H9 (cell line): ENCODE data around the gene KLHL1. TPM values are rescaled to one million over a fixed set of nuclear protein-coding genes. Genes with fewer than 3 reads are reported as not detected.

Experiments
- DNase-seq: peaks from one replicate; pipeline ENCODE4 v3.0.0-alpha.2; 2017
- H2AFZ ChIP-seq: one replicate; pipeline ENCODE4 v1.6.1; 2013; ENCODE audit warnings: mild to moderate bottlenecking, low read length, control low read depth, moderate library complexity
- H2AK5ac ChIP-seq: 2 replicates; pipeline ENCODE4 v1.6.1; 2013; ENCODE audit warnings: low read length, control low read depth, mixed read lengths; ENCODE audit not compliant: insufficient read length
- H2BK120ac ChIP-seq: one replicate; pipeline ENCODE4 v1.6.1; 2013; ENCODE audit warnings: low read depth, mild to moderate bottlenecking, low read length, control low read depth, inconsistent platforms; ENCODE audit not compliant: poor library complexity, severe bottlenecking
- H2BK12ac ChIP-seq: 2 replicates; pipeline ENCODE4 v1.6.1; 2013; ENCODE audit warnings: low read length, control low read depth, mixed read lengths, low read depth; ENCODE audit not compliant: insufficient read length
- H2BK15ac ChIP-seq: 2 replicates; pipeline ENCODE4 v1.6.1; 2013; ENCODE audit warnings: low read depth, low read length, control low read depth
- H2BK20ac ChIP-seq: one replicate; pipeline ENCODE4 v1.6.1; 2013; ENCODE audit warnings: low read depth, mild to moderate bottlenecking, low read length, control low read depth, inconsistent platforms; ENCODE audit not compliant: poor library complexity, severe bottlenecking
- H2BK5ac ChIP-seq: 2 replicates; pipeline ENCODE4 v1.6.1; 2013; ENCODE audit warnings: low read length, control low read depth, mixed read lengths; ENCODE audit not compliant: insufficient read length
- H3K14ac ChIP-seq: 2 replicates; pipeline ENCODE4 v1.6.1; 2013; ENCODE audit warnings: low read length, control low read depth; ENCODE audit not compliant: insufficient read depth
- H3K18ac ChIP-seq: 2 replicates; pipeline ENCODE4 v1.6.1; 2013; ENCODE audit warnings: low read depth, mild to moderate bottlenecking, mixed read lengths, low read length, control low read depth; ENCODE audit not compliant: insufficient read length
- H3K23ac ChIP-seq: 2 replicates; pipeline ENCODE4 v1.6.1; 2013; ENCODE audit warnings: low read length, control low read depth, mixed read lengths, low read depth; ENCODE audit not compliant: insufficient read length
- H3K23me2 ChIP-seq: 2 replicates; pipeline ENCODE4 v1.6.1; 2013; ENCODE audit warnings: low read depth, mild to moderate bottlenecking, mixed read lengths, low read length, control low read depth; ENCODE audit not compliant: insufficient read length, poor library complexity, severe bottlenecking
- H3K27ac ChIP-seq: 2 replicates; pipeline ENCODE4 v1.5.1; 2013; ENCODE audit warnings: low read length, control low read depth, mixed read lengths, low read depth; ENCODE audit not compliant: insufficient read length
- H3K27me3 ChIP-seq: 2 replicates; pipeline ENCODE4 v1.6.1; 2013; ENCODE audit warnings: low read length, control low read depth, inconsistent platforms; ENCODE audit not compliant: insufficient read depth
- H3K4ac ChIP-seq: 2 replicates; pipeline ENCODE4 v1.6.1; 2013; ENCODE audit warnings: low read depth, mild to moderate bottlenecking, control low read depth, inconsistent platforms, low read length, moderate library complexity
- H3K4me1 ChIP-seq: 2 replicates; pipeline ENCODE4 v1.6.1; 2013; ENCODE audit warnings: low read length, control low read depth, inconsistent platforms; ENCODE audit not compliant: insufficient read depth
- H3K4me2 ChIP-seq: 2 replicates; pipeline ENCODE4 v1.6.1; 2013; ENCODE audit warnings: low read length, control low read depth, mixed read lengths; ENCODE audit not compliant: insufficient read length, insufficient read depth
- H3K56ac ChIP-seq: 2 replicates; pipeline ENCODE4 v1.6.1; 2013; ENCODE audit warnings: low read depth, mild to moderate bottlenecking, mixed read lengths, low read length, control low read depth; ENCODE audit not compliant: insufficient read length
- H3K79me1 ChIP-seq: 2 replicates; pipeline ENCODE4 v1.6.1; 2013; ENCODE audit warnings: low read depth, mild to moderate bottlenecking, moderate library complexity, low read length, control low read depth, inconsistent platforms; ENCODE audit not compliant: insufficient read depth, poor library complexity, severe bottlenecking
- H3K79me2 ChIP-seq: 2 replicates; pipeline ENCODE4 v1.6.1; 2013; ENCODE audit warnings: low read length, control low read depth, inconsistent platforms; ENCODE audit not compliant: insufficient read depth
- H3K9ac ChIP-seq: 2 replicates; pipeline ENCODE4 v1.6.1; 2013; ENCODE audit warnings: low read length, control low read depth, mixed read lengths; ENCODE audit not compliant: insufficient read length; ENCODE audit errors: extremely low read depth
- H3K9me3 ChIP-seq: one replicate; pipeline ENCODE4 v1.6.1; 2013; ENCODE audit warnings: low read depth, low read length, inconsistent platforms; ENCODE audit not compliant: control insufficient read depth
- H3T11ph ChIP-seq: one replicate; pipeline ENCODE4 v1.6.1; 2013; ENCODE audit warnings: mild to moderate bottlenecking, low read length, control low read depth, inconsistent platforms
- H4K20me1 ChIP-seq: one replicate; pipeline ENCODE4 v1.6.1; 2013; ENCODE audit not compliant: control insufficient read depth, insufficient read length, insufficient read depth
- H4K5ac ChIP-seq: 2 replicates; pipeline ENCODE4 v1.6.1; 2013; ENCODE audit warnings: low read depth, mild to moderate bottlenecking, mixed read lengths, low read length, control low read depth; ENCODE audit not compliant: insufficient read length
- H4K8ac ChIP-seq: replicated peaks from 2 replicates; pipeline ENCODE4 v1.6.1; 2013; ENCODE audit warnings: low read length, control low read depth, mixed read lengths, low read depth; ENCODE audit not compliant: insufficient read length
- H4K91ac ChIP-seq: 2 replicates; pipeline ENCODE4 v1.6.1; 2013; ENCODE audit warnings: low read depth, mild to moderate bottlenecking, moderate library complexity, mixed read lengths, low read length, control low read depth; ENCODE audit not compliant: insufficient read length
- H3K27ac Mint-ChIP-seq, 3 experiments: 2 replicates in 2 of 3; 3 replicates in 1 of 3; pipeline ENCODE4 v1.8.0; 2020 to 2021; ENCODE audit warnings: mixed read lengths in 3 of 3, mild to moderate bottlenecking in 1 of 3, moderate library complexity in 1 of 3
- H3K27me3 Mint-ChIP-seq: 2 replicates; pipeline ENCODE4 v1.8.0; 2021; ENCODE audit warnings: low read depth, mild to moderate bottlenecking, moderate library complexity, mixed read lengths
- H3K36me3 Mint-ChIP-seq, 3 experiments: 2 replicates in 2 of 3; 3 replicates in 1 of 3; pipeline ENCODE4 v1.8.0; 2020 to 2021; ENCODE audit warnings: low read depth in 3 of 3, mixed read lengths in 3 of 3; ENCODE audit not compliant: insufficient read depth in 1 of 3
- H3K4me1 Mint-ChIP-seq, 2 experiments: 2 replicates each; pipeline ENCODE4 v1.8.0; 2020; ENCODE audit warnings: mixed read lengths in 2 of 2
- H3K4me3 Mint-ChIP-seq, 2 experiments: 2 replicates in 1 of 2; 3 replicates in 1 of 2; pipeline ENCODE4 v1.8.0; 2020 to 2021; ENCODE audit warnings: mild to moderate bottlenecking in 2 of 2, mixed read lengths in 2 of 2, moderate library complexity in 1 of 2
- H3K9me3 Mint-ChIP-seq, 2 experiments: 2 replicates in 1 of 2; 3 replicates in 1 of 2; pipeline ENCODE4 v1.8.0; 2020; ENCODE audit warnings: mild to moderate bottlenecking in 2 of 2, mixed read lengths in 2 of 2, moderate library complexity in 1 of 2
- WGBS: extraction: QIAGEN DNeasy Blood & Tissue Kit; methylation state at CpG from one replicate; pipeline ENCODE4 v1.1.7; 2013; ENCODE audit warnings: missing lambda C conversion rate, low lambda C conversion rate, mixed read lengths; ENCODE audit not compliant: insufficient read length; ENCODE audit errors: extremely low coverage; 5-methylcytosine and 5-hydroxymethylcytosine counted together
- total RNA-seq: library from RNA; stranded (reverse); gene quantifications from 2 replicates; pipeline ENCODE4 v1.2.1, GENCODE V29; 2021
- TF ChIP-seq, protein P1 (sequence below): fragments of 200-600 bp; sonication (generic); conservative IDR thresholded peaks from 3 replicates; pipeline ENCODE4 v1.8.0; 2021; ENCODE audit warnings: antibody characterized with exemption, mild to moderate bottlenecking

Gene KLHL1
- total RNA-seq, 1 experiment from 2014 or later = not detected

DNA sequence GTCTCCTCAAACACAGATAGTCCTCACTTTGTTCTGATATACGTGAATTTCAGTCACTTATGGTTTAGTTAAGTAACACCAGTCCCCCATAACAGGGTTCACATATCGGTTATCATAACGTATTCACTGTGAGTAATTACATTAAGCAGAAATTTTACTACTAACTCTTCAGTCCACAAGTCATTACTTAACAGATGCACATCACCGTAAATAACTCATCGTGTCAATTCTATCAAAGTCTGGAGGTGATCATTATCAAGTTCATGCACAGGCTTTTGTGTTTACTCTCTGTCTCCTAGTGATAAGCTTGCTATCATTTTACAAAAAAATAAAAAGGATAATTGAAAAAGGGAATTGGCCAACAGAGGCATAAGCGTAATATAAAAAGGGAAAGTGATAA, 288.1 kb downstream of the KLHL1 start:
- H2BK20ac ChIP-seq = no peak overlapping the region
- no peak overlapping the region for H2BK120ac ChIP-seq
- H3K23me2 ChIP-seq = no peaks in the 10 kb centered on the region
- TF ChIP-seq, protein P1, sequence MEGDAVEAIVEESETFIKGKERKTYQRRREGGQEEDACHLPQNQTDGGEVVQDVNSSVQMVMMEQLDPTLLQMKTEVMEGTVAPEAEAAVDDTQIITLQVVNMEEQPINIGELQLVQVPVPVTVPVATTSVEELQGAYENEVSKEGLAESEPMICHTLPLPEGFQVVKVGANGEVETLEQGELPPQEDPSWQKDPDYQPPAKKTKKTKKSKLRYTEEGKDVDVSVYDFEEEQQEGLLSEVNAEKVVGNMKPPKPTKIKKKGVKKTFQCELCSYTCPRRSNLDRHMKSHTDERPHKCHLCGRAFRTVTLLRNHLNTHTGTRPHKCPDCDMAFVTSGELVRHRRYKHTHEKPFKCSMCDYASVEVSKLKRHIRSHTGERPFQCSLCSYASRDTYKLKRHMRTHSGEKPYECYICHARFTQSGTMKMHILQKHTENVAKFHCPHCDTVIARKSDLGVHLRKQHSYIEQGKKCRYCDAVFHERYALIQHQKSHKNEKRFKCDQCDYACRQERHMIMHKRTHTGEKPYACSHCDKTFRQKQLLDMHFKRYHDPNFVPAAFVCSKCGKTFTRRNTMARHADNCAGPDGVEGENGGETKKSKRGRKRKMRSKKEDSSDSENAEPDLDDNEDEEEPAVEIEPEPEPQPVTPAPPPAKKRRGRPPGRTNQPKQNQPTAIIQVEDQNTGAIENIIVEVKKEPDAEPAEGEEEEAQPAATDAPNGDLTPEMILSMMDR = no peak
- Mint-ChIP-seq H3K4me1 (no peaks in the 10 kb centered on the region; a peak in 1 of 4 replicates), H3K36me3 (no peaks in the 10 kb centered on the region; a peak in 1 of 7 replicates), H3K27me3 (no peaks in the 10 kb centered on the region), H3K4me3 (no peak overlapping the region), H3K9me3 (peaks cover 0 to 2% of the 10 kb centered on the region in 2 experiments; a peak in 1 of 5 replicates), H3K27ac (no peak overlapping the region)
- no peaks in the 10 kb centered on the region for H3K9me3 ChIP-seq
- no peak overlapping the region for H4K91ac ChIP-seq
- H4K20me1 ChIP-seq = no peaks in the 10 kb centered on the region
- H3K27me3 ChIP-seq = no peaks in the 10 kb centered on the region
- H3T11ph ChIP-seq = no peak overlapping the region
- no peak overlapping the region for H3K56ac ChIP-seq
- no peaks in the 10 kb centered on the region for H3K79me2 ChIP-seq
- no peak overlapping the region for H2AFZ ChIP-seq
- H3K4me2 ChIP-seq = no peak overlapping the region
- no peak overlapping the region for H2BK5ac ChIP-seq
- H3K14ac ChIP-seq = no peak overlapping the region
- no CpG with 5 or more reads among the region's 6 CpGs for WGBS
- no peak overlapping the region for H3K27ac ChIP-seq
- H3K79me1 ChIP-seq = no peaks in the 10 kb centered on the region
- H3K4me1 ChIP-seq = no peaks in the 10 kb centered on the region
- H3K4ac ChIP-seq = no peak overlapping the region
- no peak overlapping the region for H4K8ac ChIP-seq
- no peak overlapping the region for H2BK12ac ChIP-seq
- H3K23ac ChIP-seq = no peak overlapping the region
- H3K18ac ChIP-seq = no peak overlapping the region
- H2BK15ac ChIP-seq = no peak overlapping the region
- no peak overlapping the region for H4K5ac ChIP-seq
- no peak overlapping the region for H3K9ac ChIP-seq
- H2AK5ac ChIP-seq = no peak overlapping the region
- no peak for DNase-seq
